SW480 (cell line): ENCODE measurements around the gene TERB2.
"Not testable (repeated sequence)": the region's sequence is repeated elsewhere in the genome, so short reads cannot be mapped to it uniquely, and the experiment has no call there.

Experiments used
- DNase-seq: peaks from one replicate; pipeline ENCODE4 v3.0.0-alpha.2; 2016; ENCODE audit warnings: low spot score

The TERB2 gene, protein sequence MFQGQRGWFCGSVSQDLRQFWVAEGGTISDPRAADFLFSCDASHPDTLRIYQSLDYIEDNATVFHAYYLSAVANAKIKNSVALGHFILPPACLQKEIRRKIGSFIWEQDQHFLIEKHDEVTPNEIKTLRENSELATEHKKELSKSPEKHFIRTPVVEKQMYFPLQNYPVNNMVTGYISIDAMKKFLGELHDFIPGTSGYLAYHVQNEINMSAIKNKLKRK

DNA sequence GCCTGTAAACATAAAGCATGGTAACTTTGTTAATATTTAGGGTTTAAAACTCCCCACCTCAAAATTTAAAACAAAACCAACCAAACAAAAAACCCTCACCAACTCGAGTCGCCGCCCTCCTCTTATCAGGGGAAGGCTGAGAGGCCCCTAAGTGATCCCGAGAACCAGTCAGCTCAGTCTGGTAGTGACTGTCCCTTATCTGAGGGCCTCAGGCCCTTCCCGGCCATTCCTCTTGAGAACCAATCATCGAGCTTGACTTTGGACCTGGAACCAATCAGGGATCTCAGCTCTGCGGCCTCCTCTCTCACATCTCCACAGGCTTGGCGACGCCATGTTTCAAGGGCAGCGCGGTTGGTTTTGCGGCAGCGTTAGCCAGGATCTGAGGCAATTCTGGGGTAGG is at the start of gene TERB2:
TSS of gene TERB2 (plus strand) at position 300 of the 400 bp plus-strand sequence. CDS start at position 332, 32 bp downstream.
- DNase-seq, result no peak

DNA sequence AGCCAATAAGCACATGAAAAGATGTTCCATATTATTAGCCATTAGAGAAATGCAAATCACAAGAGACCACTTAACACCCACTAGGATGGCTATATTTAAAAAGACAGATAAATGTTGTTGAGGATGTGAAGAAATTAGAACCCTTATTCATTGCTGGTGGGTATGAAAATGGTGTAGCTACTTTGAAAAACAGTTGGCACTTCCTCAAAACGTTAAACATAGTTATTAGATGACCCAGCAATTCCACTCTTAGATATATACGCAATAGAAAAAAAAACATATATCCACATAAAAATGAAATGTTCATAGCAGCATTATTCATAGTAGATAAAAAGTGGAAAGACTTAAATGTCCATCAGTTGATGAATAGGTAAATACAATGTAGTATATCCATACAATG is 47.1 kb upstream of the TERB2 start:
- DNase-seq, result no peak

DNA sequence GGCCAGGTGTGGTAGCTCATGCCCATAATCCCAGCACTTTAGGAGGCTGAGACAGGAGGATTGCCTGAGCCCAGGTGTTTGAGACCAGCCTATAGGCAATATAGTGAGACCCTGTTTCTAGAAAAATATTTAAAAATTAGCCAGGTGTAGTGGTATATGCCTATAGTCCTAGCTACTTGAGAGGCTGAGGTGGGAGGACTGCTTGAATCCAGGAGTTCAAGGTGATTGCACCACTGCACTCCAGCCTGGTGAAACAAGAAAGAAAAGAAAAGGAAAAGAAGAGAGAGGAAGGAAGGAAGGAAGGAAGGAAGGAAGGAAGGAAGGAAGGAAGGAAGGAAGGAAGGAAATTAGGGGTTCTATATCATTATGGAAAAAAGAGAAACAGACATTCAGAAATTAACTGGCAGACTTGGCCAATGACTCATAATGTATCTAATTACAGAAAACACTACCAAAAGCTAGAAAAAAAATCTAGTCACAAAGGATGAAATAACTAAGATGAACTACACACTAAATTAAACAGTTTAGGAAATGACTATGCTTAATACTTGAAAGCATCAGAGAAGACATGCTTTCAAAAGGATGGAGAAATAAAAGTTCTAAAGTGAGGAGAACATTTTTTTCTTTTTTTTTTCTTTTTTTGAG is 45.4 kb upstream of the TERB2 start:
- DNase-seq, result no peak

DNA sequence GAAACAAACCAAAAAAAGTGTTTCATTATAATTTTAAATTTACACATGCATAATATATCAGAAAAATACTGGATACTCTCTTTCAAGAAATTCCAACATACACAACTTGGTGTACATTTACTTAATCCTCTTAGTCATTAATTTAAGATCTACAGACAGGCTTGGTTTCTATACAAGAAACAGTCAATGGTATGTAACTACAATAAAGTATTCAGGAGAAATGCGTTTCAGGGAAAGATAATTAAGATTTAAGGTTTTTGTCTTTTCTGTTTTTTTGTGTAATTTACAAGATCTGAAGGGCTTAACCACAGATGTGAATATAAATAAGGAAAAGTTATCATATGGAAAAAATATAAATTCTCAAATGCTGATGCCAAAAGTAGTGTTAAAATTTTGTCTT is 44.3 kb upstream of the TERB2 start:
- not testable (repeated sequence) for DNase-seq

DNA sequence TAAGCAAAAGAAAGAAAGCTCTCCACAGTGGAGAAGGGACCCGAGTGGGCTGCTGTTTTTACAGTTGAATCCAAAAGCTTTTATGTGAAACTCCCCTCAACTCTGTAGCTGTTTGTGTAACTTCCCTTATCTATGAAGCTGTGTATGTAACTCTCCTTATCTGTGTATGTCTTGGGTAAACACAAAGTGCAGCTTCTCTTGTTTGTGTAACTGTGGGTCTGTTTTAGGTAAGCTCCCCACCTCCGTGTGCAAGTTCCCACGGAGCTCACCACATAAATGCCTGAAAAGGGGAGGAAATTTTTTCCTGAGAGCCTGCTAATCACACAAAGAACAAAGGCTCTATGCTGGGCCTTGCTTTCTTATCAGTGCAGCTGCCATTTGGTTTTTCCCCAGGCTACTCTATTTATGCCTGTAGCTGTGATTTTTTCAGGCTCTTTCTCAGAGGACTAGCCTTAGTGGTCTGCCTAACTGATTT is 43.5 kb upstream of the TERB2 start:
- DNase-seq, result not testable (repeated sequence)

DNA sequence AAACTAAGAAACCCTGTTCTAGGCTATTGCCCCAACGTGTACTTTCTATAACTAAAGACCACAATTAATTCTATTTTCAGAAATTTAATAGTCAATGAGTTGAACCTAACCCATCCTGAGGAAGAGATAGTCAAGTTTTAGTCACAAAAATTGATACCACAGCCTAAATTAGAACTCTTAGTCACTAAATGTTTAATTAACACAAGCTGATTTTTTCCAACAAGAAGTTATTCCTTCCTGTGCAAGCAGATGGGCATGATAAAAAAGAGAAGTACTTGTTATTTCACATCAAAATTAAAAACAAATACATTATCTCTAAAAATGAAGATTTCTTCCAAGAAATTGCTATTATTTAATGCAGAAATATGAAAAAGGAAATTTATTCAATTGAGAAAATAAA is 38.4 kb upstream of the TERB2 start:
- DNase-seq, result no peak

DNA sequence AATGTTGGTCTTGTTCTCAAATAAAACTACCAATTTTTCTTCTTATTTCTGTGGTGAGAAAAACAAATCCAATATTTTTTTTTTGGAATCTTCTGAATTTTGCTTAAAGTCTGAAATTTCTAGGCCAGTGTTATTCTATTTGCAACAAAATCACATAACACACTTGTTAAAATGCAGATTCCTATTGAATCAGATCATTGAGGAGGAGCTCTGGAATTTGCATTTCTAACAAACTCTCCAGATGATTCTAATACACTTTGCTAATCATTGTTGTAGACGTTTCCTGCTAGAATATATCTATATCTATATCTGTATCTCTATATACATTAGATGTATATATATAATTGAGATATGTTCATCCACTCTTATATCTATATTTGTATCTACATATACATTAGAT is 27.8 kb upstream of the TERB2 start:
- DNase-seq, result not testable (repeated sequence)

DNA sequence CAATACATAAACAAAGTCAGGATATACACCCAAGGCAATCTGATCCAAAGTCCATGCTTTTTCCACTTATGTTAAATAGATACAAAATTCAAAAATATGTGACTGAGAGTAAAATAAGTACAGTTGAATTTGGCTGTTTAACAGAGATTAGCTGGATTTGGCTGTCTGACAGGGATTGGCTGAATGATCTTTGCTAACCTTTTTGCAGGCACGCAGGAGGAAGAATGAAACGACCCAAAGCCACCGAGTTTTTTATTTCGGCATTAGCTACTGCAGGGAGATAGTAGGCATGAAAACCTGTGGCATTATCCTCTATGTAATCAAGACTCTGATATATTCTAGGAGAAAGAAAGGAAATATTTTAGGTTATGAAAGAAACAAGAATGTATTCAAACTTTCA is 26.2 kb upstream of the TERB2 start:
- DNase-seq, result not testable (repeated sequence)

DNA sequence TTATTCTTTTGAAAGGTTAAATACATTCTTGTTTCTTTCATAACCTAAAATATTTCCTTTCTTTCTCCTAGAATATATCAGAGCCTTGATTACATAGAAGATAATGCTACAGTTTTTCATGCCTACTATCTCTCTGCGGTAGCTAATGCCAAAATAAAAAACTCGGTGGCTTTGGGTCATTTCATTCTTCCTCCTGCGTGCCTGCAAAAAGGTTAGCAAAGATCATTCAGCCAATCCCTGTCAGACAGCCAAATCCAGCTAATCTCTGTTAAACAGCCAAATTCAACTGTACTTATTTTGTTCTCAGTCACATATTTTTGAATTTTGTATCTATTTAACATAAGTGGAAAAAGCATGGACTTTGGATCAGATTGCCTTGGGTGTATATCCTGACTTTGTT is 1.8 kb downstream of the TERB2 start:
- DNase-seq, result not testable (repeated sequence)

DNA sequence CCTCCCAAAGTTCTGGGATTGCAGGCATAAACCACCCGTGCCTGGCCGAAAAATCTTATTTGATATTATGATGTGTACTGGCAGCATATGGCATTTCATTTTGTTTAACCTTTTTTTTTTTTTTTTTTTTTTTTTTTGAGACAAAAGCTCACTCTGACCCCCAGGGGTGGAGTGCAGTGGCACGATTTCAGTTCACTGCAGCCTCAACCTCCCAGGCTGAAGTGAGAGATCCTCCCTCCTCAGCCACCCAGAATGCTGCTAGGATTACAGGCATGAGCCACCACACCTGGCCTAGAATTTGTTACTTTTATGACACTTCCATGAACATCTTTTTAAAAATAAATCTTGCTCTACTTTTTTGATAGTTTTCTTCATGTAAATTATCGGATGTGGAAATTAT is 12.0 kb downstream of the TERB2 start:
- no peak for DNase-seq

DNA sequence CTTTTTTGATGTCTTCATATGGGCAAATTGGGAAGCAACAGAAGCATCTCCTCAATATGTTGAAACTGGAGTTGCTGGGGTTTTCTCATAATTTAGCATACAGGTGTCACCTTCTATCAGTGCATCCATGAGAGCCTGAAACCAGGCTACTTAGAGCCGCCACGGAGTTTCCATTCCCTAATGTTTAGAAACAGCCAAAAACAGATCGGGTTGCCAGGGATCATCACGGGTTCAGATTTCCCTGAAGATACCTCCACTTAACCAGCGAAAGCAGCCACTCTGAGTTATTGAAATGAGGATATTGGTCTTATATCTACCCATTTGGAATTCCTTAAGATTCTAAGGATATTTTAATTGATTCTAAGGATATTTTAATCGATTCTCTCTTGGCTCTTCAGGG is 14.5 kb downstream of the TERB2 start:
- no peak for DNase-seq

DNA sequence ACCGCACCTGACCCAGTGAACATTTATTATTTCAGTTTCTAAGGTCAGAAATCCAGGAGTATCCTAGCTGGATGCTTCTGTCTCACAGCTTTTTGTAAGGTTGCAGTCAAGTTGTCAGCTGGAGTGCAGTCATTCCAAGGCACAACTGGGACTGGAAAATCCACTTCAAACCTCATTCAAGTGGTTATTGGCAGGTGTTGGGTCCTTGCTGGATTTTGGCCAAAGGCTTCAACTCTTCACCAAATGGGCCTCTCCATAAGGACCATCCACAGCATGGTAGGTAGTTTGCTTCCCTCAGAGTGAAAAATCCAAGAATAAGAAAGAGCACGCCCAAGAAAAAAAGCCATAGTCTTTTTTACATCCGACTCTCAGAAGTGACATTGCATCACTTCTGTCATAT is 19.7 kb downstream of the TERB2 start:
- DNase-seq, result not testable (repeated sequence)

DNA sequence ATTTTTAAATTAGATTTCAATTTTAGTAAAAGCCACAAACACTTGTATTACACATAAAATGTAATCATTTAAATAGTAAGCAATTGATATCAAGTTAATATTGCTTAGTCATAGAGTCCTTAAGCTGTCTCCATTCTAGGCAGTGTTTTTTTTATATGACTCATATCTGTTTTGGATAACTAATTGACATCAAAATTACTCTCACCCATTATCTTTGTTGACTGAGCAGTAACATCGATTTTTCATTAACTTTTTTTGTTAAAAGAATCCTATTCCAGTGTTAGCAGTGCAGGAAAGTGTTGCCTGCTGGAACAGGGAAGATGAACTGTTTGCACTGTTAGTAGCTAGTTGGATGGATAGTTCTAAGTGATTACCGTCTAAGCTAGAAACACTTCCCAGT is 21.3 kb downstream of the TERB2 start:
- not testable (repeated sequence) for DNase-seq

DNA sequence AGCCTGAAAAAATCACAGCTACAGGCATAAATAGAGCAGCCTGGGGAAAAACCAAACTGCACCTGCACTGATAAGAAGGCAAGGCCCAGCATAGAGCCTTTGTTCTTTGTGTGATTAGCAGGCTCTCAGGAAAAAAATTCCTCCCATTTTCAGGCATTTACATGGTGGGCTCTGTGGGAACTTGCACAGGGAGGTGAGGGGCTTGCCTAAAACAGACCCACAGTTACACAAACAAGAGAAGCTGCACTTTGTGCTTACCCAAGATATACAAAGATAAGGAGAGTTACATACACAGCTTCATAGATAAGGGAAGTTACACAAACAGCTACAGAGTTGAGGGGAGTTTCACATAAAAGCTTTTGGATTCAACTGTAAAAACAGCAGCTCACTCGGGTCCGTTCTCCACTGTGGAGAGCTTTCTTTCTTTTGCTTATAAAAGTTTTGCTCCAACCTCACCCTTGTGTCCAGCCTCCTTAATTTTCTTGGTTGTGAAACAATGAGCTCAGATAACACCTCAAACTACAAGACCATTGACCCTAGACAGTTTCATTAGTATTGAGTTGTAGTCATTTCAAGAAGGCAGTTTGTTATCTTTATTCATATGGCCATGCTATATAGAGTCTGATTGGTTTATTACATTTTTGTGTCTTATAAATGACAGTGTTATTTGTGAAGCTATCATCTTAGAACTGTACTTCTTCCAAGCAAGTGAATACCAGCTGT is 23.3 kb downstream of the TERB2 start:
- not testable (repeated sequence) for DNase-seq

DNA sequence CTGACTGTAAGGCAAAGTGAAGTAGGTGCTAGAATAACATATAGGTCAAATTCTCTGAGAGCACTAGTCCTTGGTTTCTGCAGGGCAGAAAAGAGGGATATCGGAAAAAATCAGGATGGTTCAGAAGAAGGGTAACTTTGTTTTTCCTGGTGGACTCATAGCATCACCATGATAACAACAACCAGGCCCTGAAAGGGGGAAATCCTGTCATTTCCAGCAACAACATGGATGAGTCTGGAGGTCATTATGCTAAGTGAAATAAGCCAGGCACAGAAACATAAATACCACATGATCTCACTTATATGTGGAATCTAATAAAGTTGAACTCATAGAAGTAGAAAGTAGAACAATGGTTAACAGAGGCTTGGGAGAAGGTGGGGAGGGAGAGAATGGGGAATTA is 27.7 kb downstream of the TERB2 start:
- DNase-seq, result not testable (repeated sequence)

DNA sequence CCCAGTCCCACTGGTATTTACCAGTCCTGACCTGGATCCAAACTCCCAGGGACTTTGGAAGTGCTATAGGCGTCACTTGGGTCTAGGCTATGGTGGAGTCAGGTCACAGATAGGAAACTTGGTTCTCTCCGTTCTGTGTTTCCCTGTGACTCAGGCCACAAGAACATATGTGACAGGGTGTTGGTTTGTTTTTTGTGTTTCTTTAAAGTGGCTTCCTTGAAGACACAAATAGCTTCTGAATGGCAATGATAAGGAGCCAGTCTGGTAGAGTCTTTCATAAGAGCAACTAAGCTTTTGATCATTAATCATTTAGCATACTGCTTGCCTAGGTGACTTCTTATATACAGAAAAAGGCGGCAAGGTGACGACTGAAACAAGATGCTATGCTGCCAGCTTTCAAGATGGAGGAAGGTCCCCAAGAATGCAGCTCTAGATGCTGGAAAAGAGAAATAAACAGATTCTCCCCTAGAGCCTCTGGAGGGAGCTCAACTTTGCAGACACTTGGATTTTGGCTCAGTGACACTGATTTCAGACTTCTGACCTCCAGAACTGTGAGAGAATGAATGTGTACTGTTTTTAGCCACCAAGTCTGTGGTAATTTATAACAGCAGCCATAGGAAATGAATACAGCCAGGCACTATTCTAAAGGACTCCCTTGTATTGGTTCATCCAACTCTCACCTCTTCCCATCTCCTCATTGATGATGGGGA is 30.0 kb downstream of the TERB2 start:
- not testable (repeated sequence) for DNase-seq

DNA sequence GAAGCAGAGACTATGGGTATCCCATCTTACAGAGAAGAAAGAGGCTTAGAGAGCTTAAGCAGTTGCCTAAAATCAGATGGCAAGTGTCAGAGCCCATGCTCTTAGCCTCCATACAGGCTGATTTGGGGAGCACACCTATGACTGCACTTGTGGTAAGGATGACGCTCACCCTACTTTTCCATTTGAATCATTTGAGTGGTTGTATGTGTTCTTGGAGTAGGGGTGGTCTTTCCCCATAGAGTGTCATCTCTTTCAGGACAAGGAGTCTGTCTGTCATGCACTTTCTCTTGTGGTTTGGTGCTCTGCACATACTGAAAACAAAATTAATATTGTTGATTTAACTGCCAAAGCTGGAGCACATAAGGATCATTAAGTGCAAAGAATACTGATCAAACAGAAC is 31.2 kb downstream of the TERB2 start:
- not testable (repeated sequence) for DNase-seq

DNA sequence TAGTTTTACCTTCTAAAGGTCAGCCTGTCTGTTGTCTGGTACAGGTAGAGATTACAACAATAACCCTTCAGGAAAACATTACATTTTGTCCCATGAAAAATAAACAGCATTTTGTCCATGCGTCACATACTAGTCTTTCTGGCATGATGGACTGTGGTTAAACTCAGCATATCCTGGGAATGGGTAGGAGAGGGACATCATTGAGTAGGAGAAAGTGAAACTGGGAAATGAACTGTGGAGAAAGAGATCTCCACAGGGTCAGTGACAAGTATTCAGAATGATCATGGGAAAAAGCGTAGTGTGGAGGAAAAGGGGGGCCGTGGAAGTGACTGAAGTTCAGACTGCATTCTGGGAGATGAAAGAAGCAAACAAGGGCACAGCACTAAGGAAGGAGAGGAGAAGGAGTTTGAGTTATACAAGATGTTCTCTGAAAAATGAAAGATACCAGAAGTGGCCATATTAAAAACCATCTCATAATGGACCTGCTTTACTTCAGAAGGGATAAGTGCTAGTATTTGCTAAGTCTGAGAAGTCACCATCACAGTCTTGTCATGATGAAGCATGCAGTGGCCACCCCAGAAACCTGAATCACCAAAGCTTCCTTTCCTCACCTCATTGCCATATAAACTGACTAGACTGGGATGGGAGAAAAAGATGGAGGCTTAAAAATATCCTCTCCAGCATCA is 31.8 kb downstream of the TERB2 start:
- DNase-seq, result not testable (repeated sequence)

DNA sequence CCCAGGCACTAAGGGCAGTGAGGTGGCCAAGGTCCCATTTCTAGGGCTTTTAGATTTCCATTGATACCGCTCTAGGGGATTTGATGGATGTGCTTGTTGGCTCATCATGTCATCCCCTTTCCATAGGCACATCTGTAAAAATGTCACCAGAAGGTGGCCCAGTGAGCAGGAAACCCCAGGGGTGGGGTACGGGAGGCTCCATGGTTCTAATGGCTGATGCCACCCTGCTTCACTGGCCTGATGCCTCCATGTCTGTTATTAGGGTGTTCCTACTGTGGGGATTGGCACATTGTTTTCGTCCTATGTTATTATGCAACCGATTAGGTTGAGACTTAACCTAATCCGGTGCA is 32.4 kb downstream of the TERB2 start:
- DNase-seq, result not testable (repeated sequence)

DNA sequence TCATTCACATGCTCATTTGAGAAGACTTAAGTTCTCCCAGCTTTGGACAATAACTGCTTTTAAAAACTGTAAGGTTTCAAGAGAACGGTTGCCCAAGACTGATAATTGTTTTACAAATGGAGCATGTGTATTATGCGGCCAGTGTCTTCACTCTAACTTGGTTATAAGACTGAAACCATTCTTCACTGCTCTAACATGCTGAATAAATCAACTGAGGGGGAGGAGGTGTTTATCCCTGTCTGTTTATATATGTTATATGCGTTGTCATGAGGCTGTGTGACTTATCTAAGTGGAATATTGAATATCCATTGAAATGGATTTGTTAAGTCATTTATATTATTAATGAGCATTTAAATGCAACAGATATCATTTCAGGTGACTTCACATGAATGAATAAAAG is 41.1 kb downstream of the TERB2 start:
- DNase-seq, result not testable (repeated sequence)

DNA sequence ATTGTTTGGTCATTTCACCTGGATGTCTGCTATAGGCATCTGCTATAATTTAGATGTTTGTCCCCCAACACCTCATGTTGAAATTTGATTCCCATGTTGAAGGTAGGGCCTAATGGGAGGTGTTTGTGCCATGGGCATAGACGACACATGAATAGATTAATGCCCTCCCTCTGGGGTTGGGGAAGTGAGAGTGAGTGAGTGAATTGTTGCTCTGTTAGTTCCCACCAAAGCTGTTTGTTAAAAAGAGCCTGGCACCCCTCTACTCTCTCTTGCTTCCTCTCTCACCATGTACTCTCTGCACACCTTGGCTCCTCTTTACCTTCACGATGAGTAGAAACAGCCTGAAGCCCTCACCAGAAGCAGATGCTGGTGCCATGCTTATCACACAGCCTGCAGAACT is 42.6 kb downstream of the TERB2 start:
- DNase-seq, result no peak

DNA sequence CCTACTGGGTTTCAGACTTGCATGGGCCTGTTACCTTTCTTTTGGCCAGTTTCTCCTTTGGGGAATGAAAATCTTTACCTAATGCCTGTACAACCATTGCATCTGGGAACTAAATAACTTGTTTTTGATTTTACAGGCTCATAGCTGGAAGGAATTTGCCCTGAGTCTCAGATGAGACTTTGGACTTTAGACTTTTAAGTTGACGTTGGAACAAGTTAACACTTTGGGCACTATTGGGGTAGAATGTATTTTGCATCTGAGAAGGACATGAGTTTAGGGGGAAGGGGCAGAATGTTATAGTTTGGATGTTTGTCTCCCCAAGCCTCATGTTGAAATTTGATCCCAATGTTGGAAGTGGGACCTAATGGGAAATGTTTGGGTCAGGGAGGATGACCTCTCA is 44.7 kb downstream of the TERB2 start:
- not testable (repeated sequence) for DNase-seq
